Transverse colon (tissue), 4 donors: Measurements from ENCODE around the gene TOMM70. TPM values are rescaled to one million over a fixed set of nuclear protein-coding genes. Genes with fewer than 3 reads are reported as not detected.

Experiments used
- DNase-seq: peaks from one replicate; pipeline ENCODE4 v3.0.0-alpha.2; 2019
- H3K27ac ChIP-seq, 4 donors: fragments of 200-600 bp; sonication (generic); 2 replicates each; pipeline ENCODE4 v1.5.1; 2016 to 2018; ENCODE audit warnings: inconsistent platforms in 4 of 4
- H3K27me3 ChIP-seq: fragments of 200-600 bp; sonication (generic); 2 replicates; pipeline ENCODE4 v1.5.1; 2017; ENCODE audit warnings: inconsistent platforms
- H3K36me3 ChIP-seq, 4 donors: fragments of 200-600 bp; sonication (generic); 2 replicates each; pipeline ENCODE4 v1.5.1; 2017 to 2019; ENCODE audit warnings: inconsistent platforms in 4 of 4
- H3K4me1 ChIP-seq, 4 donors: fragments of 200-600 bp; sonication (generic); 2 replicates each; pipeline ENCODE4 v1.5.1; 2017 to 2020; ENCODE audit warnings: inconsistent platforms in 4 of 4
- H3K4me3 ChIP-seq, 4 donors: fragments of 200-600 bp; sonication (generic); 1 replicate in 1 of 4; 2 replicates in 3 of 4; pipeline versions ENCODE4 v1.5.1 to v1.6.1; 2017 to 2019; ENCODE audit warnings: inconsistent platforms in 4 of 4
- H3K9me3 ChIP-seq, 2 donors: fragments of 200-600 bp; sonication (generic); 2 replicates each; pipeline ENCODE4 v1.5.1; 2017 to 2019; ENCODE audit warnings: inconsistent platforms in 2 of 2
- CTCF ChIP-seq, 5 experiments: fragments of 200-600 bp in 3 of 5; fragments of 450-650 bp in 2 of 5; sonication (generic) in 3 of 5; IDR thresholded peaks; 1 replicate in 2 of 5; 2 replicates in 3 of 5; pipeline ENCODE4 v1.5.1; 2016 to 2017; ENCODE audit warnings: antibody characterized with exemption in 5 of 5, inconsistent platforms in 3 of 5, mild to moderate bottlenecking in 2 of 5, moderate library complexity in 1 of 5
- EP300 ChIP-seq: sonication (generic); formaldehyde crosslinking; IDR thresholded peaks from one replicate; pipeline ENCODE4 v1.6.1; 2017; ENCODE audit warnings: antibody characterized with exemption, low read depth
- POLR2A ChIP-seq: fragments of 450-650 bp; IDR thresholded peaks from one replicate; pipeline ENCODE4 v1.6.1; 2016; ENCODE audit warnings: antibody characterized with exemption, mild to moderate bottlenecking, moderate library complexity
- POLR2AphosphoS5 ChIP-seq, 3 donors: sonication (generic); formaldehyde crosslinking; IDR thresholded peaks; one replicate each; pipeline ENCODE4 v1.6.1; 2016; ENCODE audit warnings: antibody characterized with exemption in 3 of 3
- WGBS, 2 donors: methylation state at CpG; one replicate each; pipeline ENCODE4 v1.1.5; 2018; ENCODE audit warnings: low coverage in 1 of 2; 5-methylcytosine and 5-hydroxymethylcytosine counted together
- in situ Hi-C, 4 donors: fragments of 200-750 bp; cut with MboI; loops; one replicate each; pipeline versions ENCODE4 v1.15.0 to v1.15.1; 2017; ENCODE audit warnings: low sequenced_read_pairs in 3 of 4, low pct_ligation_motif_present in 1 of 4, low pct_unique_long_range_greater_than_20kb in 1 of 4
- intact Hi-C: fragments of 100-400 bp; cut with DNase I; formaldehyde crosslinking; loops from one replicate; pipeline ENCODE4 v1.15.1; 2023; ENCODE audit warnings: low total_unique reads
- total RNA-seq, 4 donors: library from RNA; depleted of rRNA; stranded (reverse); fragments of >200 nt; gene quantifications; one replicate each; pipeline ENCODE4 v1.1.0, GENCODE V29; 2016

The TOMM70 gene
- total RNA-seq, 4 donors from 2014 or later: 13.1 to 38.1 (median 33.0) TPM

- intact Hi-C loops: no loop called here
These were observed 36.1 kb upstream of the TOMM70 start for GRCh38 chr3:100436951-100437350.

GRCh38 chr3:100429187-100429716 is 28.4 kb upstream of the TOMM70 start:
- Histone ChIP-seq H3K36me3 (no peaks in the 10 kb centered on the region), H3K4me3 (no peak overlapping the region), H3K9me3 (no peaks in the 10 kb centered on the region), H3K27me3 (no peaks in the 10 kb centered on the region), H3K27ac (no peak overlapping the region), H3K4me1 (peaks cover 0 to 5% (median 1%) of the 10 kb centered on the region in 4 donors)
- no peak for TF ChIP-seq POLR2A
- TF ChIP-seq CTCF (IDR thresholded peaks at IDR 0.05): no peak
- TF ChIP-seq EP300: no peak
- TF ChIP-seq POLR2AphosphoS5 (IDR thresholded peaks at IDR 0.05): no peak
- DNase-seq: no peak
- intact Hi-C loops: no loop called here
- 89 to 100% methylated on average over 2 of the region's 2 CpGs for WGBS, 2 donors
- in situ Hi-C loops: no loop called here

More at GRCh38 chr3:100436951-100437350, 36.1 kb upstream of the TOMM70 start:
- H3K27ac ChIP-seq: no peak overlapping the region
- H3K36me3 ChIP-seq: no peaks in the 10 kb centered on the region
- no peaks in the 10 kb centered on the region for H3K27me3 ChIP-seq
- no peaks in the 10 kb centered on the region for H3K4me1 ChIP-seq
- TF ChIP-seq CTCF (IDR thresholded peaks at IDR 0.05) (no peak), POLR2AphosphoS5 (IDR thresholded peaks at IDR 0.05) (no peak), EP300 (no peak), POLR2A (no peak)
- DNase-seq: no peak
- WGBS, 2 donors: 90 to 92% methylated on average over 2 of the region's 2 CpGs
- in situ Hi-C loops: no loop called here
- H3K9me3 ChIP-seq: no peaks in the 10 kb centered on the region
- no peak overlapping the region for H3K4me3 ChIP-seq

GRCh38 chr3:100427699-100428098 is 26.8 kb upstream of the TOMM70 start:
- intact Hi-C loops: no loop called here
- Histone ChIP-seq H3K36me3 (no peaks in the 10 kb centered on the region), H3K4me3 (no peak overlapping the region), H3K27ac (no peak overlapping the region), H3K4me1 (peaks cover 0 to 5% (median 1%) of the 10 kb centered on the region in 4 donors), H3K27me3 (no peaks in the 10 kb centered on the region), H3K9me3 (no peaks in the 10 kb centered on the region)
- no peak for TF ChIP-seq POLR2A
- 61 to 73% methylated on average over 2 of the region's 2 CpGs for WGBS, 2 donors
- no peak for DNase-seq
- in situ Hi-C loops: no loop called here

- WGBS, 2 donors: 35 to 50% methylated on average over 2 to 8 of the region's 8 CpGs
- Histone ChIP-seq H3K4me3 (no peak overlapping the region), H3K9me3 (no peaks in the 10 kb centered on the region), H3K27me3 (no peaks in the 10 kb centered on the region), H3K36me3 (no peaks in the 10 kb centered on the region), H3K4me1 (peaks cover 0 to 5% (median 1%) of the 10 kb centered on the region in 4 donors), H3K27ac (no peak overlapping the region)
- in situ Hi-C loops: no loop called here
- intact Hi-C loops: no loop called here
- DNase-seq: peak; percentile 33
- TF ChIP-seq CTCF (IDR thresholded peaks at IDR 0.05) (no peak), EP300 (no peak), POLR2A (no peak), POLR2AphosphoS5 (IDR thresholded peaks at IDR 0.05) (no peak)
These were observed 25.3 kb upstream of the TOMM70 start for GRCh38 chr3:100426067-100426682.

- in situ Hi-C loops: no loop called here
- DNase-seq: no peak
- WGBS, 2 donors: 45 to 67% methylated on average over 1 of the region's 1 CpG
These were observed 24.4 kb upstream of the TOMM70 start for GRCh38 chr3:100425316-100425715.

More at GRCh38 chr3:100425316-100425715, 24.4 kb upstream of the TOMM70 start:
- TF ChIP-seq CTCF (IDR thresholded peaks at IDR 0.05) (no peak), EP300 (no peak)
- H3K4me1 ChIP-seq: peaks cover 0 to 5% (median 1%) of the 10 kb centered on the region in 4 donors
- H3K36me3 ChIP-seq: no peaks in the 10 kb centered on the region
- no peak overlapping the region for H3K4me3 ChIP-seq
- no peak overlapping the region for H3K27ac ChIP-seq
- H3K27me3 ChIP-seq: no peaks in the 10 kb centered on the region
- H3K9me3 ChIP-seq: no peaks in the 10 kb centered on the region
- intact Hi-C loops: no loop called here
